ENCODE data around the gene RBM39.
"Not testable (repeated sequence)": the region's sequence is repeated elsewhere in the genome, so short reads cannot be mapped to it uniquely, and the experiment has no call there.

RBM39 gene

DNA sequence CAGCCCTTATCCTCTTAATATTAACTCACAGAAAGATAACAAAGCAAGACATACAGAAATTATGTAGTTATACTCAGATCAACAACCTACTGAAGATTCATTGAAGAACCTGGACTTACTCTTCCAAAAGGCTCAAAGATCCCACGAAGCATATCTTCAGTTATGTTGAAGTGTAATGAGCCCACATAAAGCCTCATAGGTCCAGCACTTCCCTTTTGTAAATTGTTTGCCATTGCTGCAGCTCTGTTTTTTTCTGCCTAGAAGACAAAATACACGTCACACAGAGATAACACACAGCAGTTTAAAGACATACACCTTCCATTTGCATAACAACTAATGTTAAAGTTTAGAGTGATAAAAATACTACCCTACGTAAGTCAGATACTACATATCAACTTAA is 20.4 kb downstream of the RBM39 start:
- no peak overlapping the region for H3K4me3 ChIP-seq (ENCODE audit: low read length)
- DNase-seq (ENCODE audit: low read depth) = no peak
- TF ChIP-seq, protein P1, sequence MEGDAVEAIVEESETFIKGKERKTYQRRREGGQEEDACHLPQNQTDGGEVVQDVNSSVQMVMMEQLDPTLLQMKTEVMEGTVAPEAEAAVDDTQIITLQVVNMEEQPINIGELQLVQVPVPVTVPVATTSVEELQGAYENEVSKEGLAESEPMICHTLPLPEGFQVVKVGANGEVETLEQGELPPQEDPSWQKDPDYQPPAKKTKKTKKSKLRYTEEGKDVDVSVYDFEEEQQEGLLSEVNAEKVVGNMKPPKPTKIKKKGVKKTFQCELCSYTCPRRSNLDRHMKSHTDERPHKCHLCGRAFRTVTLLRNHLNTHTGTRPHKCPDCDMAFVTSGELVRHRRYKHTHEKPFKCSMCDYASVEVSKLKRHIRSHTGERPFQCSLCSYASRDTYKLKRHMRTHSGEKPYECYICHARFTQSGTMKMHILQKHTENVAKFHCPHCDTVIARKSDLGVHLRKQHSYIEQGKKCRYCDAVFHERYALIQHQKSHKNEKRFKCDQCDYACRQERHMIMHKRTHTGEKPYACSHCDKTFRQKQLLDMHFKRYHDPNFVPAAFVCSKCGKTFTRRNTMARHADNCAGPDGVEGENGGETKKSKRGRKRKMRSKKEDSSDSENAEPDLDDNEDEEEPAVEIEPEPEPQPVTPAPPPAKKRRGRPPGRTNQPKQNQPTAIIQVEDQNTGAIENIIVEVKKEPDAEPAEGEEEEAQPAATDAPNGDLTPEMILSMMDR (IDR thresholded peaks at IDR 0.05; ENCODE audit: insufficient read depth, low read depth, low read length, missing control alignments) = no peak

DNA sequence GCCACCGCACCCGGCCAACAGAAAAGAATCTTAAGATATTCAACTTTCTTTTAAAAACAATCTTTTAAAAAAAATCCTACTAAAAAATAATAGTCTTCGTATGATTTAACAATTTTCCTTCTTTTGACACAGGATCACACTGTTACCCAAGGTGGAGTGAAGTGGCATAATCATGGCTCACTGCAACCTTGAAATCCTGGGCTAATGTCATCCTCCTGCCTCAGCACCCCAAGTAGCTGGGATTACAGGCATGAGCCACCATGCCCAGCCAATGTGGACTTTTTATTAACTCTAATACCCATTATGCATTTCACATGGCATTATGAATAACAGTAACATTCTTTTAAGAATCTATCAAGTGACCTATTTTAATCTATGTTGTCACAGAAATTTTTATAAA is 20.8 kb downstream of the RBM39 start:
- no peak for DNase-seq (ENCODE audit: low read depth)
- no peak overlapping the region for H3K4me3 ChIP-seq (ENCODE audit: low read length)
- TF ChIP-seq, protein P1 (IDR thresholded peaks at IDR 0.05; ENCODE audit: insufficient read depth, low read depth, low read length, missing control alignments) = no peak

DNA sequence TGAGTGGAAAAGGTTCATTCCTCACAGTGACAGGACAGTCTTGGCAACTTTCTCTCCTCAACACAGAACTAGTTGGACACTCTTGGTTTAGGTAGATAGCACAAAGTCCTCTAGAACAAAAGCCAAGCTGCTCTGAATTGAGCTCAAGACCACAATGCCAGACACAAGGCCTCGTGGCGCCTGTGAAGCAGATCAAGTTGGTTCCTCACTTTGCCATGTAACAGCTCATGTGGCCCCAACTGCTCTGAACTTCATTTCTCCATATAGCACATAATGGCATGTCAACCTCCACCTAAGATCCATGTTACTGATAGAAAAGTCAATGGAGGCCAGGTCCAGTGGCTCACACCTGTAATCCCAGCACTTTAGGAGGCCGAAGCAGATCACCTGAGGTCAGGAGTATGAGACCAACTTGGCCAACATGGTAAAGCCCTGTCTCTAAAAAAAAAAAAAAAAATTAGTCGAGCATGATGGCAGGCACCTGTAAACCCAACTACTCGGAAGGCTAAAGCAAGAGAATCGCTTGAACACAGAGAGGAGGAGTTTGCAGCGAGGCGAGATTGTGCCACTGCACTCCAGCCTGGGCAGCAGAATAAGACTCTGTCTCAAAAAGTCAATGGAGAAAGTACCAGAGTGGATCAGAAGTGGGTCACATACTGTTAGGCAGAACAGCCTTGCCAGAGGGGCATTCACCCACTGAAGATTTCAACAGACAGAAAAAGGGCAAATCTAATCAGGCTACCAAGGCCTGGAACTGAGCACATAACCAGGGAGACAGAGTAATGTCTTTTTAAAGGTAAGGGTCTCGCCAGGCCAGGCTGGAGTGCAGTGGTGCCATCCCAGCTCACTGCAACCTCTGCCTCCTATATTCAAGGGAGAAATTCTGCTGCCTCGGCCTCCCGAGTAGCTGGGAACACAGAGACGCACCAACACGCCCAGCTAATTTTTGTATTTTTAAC is 21.6 kb downstream of the RBM39 start:
- TF ChIP-seq, protein P1 (IDR thresholded peaks at IDR 0.05; ENCODE audit: insufficient read depth, low read depth, low read length, missing control alignments) = no peak
- no peak overlapping the region for H3K4me3 ChIP-seq (ENCODE audit: low read length)
- DNase-seq (ENCODE audit: low read depth) = no peak

DNA sequence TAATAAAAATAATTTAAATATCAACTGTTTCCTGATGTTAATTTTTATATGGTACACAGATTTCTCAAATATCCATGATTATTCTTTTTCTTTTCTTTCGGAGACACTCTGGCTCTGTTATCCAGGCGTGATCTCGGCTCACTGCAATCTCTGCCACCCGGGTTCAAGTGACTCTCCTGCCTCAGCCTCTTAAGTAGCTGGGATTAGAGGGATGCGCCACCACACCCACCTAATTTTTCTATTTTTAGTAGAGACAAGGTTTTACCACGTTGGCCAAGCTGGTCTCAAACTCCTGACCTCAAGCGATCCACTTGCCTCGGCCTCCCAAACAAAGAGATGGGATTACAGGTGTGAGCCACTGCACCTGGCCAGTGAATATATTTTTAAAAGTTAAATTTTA is 22.3 kb downstream of the RBM39 start:
- H3K4me3 ChIP-seq (ENCODE audit: low read length) = no peak overlapping the region
- no peak for DNase-seq (ENCODE audit: low read depth)
- TF ChIP-seq, protein P1 (IDR thresholded peaks at IDR 0.05; ENCODE audit: insufficient read depth, low read depth, low read length, missing control alignments) = no peak

DNA sequence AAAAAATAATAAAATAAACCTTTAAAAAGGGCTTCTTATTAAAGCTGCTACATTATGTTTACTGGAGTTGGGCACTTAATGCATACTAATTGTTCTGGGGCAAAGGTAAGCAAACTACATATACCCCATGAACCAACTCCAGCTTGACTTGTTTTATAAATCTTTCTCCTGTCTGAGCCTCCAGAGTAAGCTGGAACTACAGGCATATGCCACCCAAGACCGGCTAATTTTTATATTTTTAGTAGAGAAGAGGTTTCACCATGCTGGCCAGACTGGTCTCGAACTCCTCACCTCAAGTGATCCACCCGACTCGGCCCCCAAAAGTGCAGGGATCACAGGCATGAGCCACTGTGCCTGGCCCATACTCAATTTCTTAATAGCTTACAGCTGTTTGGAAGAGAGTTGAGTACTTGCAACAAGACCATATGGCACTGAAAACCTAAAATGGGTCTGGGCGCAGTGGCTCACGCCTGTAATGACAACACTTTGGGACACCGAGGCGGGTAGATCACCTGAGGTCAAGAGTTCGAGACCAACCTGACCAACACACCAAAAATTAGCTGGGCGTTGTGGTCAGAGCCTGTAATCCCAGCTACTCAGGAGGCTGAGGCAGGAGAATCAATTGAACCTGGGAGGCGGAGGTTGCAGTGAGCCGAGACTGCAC is 23.0 kb downstream of the RBM39 start:
- H3K4me3 ChIP-seq (ENCODE audit: low read length) = no peak overlapping the region
- no peak for DNase-seq (ENCODE audit: low read depth)
- TF ChIP-seq, protein P1 (IDR thresholded peaks at IDR 0.05; ENCODE audit: insufficient read depth, low read depth, low read length, missing control alignments) = no peak

DNA sequence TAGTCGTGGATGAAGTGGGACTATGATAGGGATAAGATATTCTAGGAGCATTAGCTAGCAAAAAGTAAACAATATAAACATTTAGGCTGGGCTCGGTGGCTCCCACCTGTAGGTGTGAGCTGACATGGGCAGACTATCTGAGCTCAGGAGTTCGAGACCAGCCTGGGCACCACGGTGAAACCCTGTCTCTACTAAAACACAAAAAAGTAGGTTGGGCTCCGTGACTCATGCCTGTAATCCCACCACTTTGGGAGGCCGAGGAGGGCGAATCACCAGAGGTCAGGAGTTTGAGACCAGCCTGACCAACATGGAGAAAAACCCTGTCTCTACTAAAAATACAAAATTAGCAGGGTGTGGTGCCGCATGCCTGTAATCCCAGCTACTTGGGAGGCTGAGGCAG is 23.7 kb downstream of the RBM39 start:
- not testable (repeated sequence) for DNase-seq (ENCODE audit: low read depth); H3K4me3 ChIP-seq (ENCODE audit: low read length)

DNA sequence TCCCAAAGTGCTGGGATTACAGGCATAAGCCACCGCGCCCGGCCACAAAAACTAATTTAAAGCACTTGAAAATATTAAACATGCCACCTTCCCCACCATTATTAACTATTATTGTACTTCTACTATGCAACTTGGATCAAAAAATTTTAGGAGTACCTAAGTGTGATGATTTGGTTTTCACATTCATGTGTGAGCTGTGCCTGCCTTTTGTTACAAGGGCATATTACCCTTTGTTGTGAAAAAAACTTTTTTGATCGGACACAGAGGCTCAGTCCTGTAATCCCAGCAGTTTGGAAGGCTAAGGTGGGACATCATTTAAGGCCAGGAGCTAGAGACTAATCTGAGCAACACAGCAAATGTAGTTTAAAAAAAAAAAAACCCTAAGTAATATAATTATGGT is 25.7 kb downstream of the RBM39 start:
- TF ChIP-seq, protein P1 (IDR thresholded peaks at IDR 0.05; ENCODE audit: insufficient read depth, low read depth, low read length, missing control alignments) = no peak
- no peak overlapping the region for H3K4me3 ChIP-seq (ENCODE audit: low read length)

More for the DNA sequence above, 25.7 kb downstream of the RBM39 start:
- DNase-seq (ENCODE audit: low read depth) = no peak

All from epithelial cell of esophagus (primary cell).